ENCODE results near the gene ENOX1.

ENOX1 gene

DNA sequence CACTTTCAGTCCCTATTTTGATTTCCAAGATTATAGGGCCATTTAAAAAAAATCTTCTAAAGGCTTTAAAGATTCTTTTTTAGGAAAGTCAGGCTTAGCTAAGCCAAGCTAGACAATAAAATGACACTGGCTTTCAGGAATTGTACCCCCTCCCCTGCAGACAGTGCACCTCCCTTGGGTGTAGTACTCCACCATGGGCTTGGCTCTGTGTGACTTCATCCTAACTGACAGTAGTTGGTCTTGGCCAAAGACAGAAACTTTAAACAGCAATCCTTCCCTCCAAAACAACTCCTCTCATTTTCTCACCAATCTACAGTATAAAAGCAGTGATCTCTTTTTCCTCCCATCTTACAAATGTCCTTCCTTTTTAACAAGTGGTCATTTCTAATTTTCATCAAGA, 480.4 kb downstream of the ENOX1 start:
- H3K36me3 Mint-ChIP-seq (ENCODE audit: low read depth) = no peaks in the 10 kb centered on the region
- no peaks in the 10 kb centered on the region for H3K9me3 Mint-ChIP-seq
- H3K27ac Mint-ChIP-seq = peak overlapping the region in 2 of 3 experiments; percentile 29 to 41
- H3K27me3 Mint-ChIP-seq (ENCODE audit: low read depth) = peaks cover 1% of the 10 kb centered on the region
- H3K4me1 Mint-ChIP-seq = peaks cover 49% of the 10 kb centered on the region
- H3K4me3 Mint-ChIP-seq = no peak overlapping the region
- TF ChIP-seq, protein P1, sequence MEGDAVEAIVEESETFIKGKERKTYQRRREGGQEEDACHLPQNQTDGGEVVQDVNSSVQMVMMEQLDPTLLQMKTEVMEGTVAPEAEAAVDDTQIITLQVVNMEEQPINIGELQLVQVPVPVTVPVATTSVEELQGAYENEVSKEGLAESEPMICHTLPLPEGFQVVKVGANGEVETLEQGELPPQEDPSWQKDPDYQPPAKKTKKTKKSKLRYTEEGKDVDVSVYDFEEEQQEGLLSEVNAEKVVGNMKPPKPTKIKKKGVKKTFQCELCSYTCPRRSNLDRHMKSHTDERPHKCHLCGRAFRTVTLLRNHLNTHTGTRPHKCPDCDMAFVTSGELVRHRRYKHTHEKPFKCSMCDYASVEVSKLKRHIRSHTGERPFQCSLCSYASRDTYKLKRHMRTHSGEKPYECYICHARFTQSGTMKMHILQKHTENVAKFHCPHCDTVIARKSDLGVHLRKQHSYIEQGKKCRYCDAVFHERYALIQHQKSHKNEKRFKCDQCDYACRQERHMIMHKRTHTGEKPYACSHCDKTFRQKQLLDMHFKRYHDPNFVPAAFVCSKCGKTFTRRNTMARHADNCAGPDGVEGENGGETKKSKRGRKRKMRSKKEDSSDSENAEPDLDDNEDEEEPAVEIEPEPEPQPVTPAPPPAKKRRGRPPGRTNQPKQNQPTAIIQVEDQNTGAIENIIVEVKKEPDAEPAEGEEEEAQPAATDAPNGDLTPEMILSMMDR (IDR thresholded peaks at IDR 0.05; ENCODE audit: unreplicated experiment in 3 of 3) = no peak

DNA sequence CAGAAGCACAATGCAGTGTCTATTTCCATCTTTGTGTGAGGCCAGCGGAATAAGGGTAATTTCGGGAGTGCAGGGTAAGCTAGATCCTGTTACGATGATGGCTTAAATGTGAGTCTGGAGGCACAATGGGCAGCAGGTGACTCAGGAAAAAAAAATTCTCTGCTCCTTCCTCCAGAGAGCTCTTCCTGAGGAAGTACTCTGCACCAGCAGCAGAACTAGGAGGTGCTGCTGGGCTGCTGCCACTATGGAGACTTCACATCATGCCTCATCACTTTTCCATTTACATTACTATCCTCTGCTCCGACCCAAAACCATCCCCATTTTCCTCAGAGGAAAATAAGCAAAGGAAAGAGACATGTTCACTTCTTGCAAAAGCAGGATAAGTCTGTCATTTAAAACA, 481.4 kb downstream of the ENOX1 start:
- Mint-ChIP-seq H3K4me3 (no peak overlapping the region), H3K27ac (peak overlapping the region in 2 of 3 experiments; percentile 29 to 55), H3K36me3 (ENCODE audit: low read depth) (no peaks in the 10 kb centered on the region), H3K4me1 (peaks cover 58% of the 10 kb centered on the region), H3K27me3 (ENCODE audit: low read depth) (no peaks in the 10 kb centered on the region), H3K9me3 (no peaks in the 10 kb centered on the region)
- TF ChIP-seq, protein P1 (IDR thresholded peaks at IDR 0.05; ENCODE audit: unreplicated experiment in 3 of 3) = no peak

DNA sequence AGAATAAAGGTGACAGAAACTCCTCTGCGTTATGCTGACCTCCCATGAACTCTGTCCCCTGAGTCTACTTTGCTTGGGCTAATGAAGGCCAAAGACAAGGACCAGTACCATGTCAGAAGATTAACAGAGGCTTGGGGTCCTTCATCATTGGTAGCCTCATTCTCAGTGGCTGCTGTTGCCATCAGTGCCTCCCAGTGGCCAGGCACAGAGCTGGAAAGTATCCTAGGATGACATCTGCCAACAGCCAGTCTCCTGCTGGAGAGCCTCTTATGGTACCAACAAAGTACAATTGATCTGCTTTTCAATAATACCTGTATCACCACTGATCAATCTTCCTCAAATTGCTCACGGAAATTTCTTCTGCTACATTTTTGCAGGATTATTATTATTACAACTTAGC, 481.8 kb downstream of the ENOX1 start:
- H3K27ac Mint-ChIP-seq = peak overlapping the region in 1 of 3 experiments; percentile 55
- TF ChIP-seq, protein P1 (IDR thresholded peaks at IDR 0.05; ENCODE audit: unreplicated experiment in 3 of 3) = no peak
- no peaks in the 10 kb centered on the region for H3K9me3 Mint-ChIP-seq
- peaks cover 63% of the 10 kb centered on the region for H3K4me1 Mint-ChIP-seq
- H3K4me3 Mint-ChIP-seq = no peak overlapping the region
- no peaks in the 10 kb centered on the region for H3K27me3 Mint-ChIP-seq (ENCODE audit: low read depth)
- no peaks in the 10 kb centered on the region for H3K36me3 Mint-ChIP-seq (ENCODE audit: low read depth)

DNA sequence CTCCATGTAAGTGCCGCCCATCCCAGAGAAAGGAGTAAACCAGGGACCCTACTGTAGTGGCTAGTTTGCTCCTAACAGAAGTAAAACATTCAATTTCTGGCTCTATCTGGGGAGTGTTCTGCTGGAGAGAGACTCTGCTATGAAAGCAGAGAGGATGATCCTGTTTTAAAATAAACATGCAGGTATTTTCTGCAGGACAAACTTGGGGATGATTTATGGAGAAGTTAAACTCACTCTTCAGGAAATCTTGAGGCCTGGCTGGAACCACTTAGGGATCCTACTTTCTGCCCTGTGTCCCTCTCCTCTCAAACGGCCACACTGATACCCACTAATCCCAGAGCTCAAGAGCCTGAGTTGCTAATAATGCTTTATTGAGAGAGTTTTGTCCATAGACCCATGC, 482.3 kb downstream of the ENOX1 start:
- TF ChIP-seq, protein P1 (IDR thresholded peaks at IDR 0.05; ENCODE audit: unreplicated experiment in 3 of 3) = no peak
- Mint-ChIP-seq H3K36me3 (ENCODE audit: low read depth) (no peaks in the 10 kb centered on the region), H3K4me3 (no peak overlapping the region), H3K27ac (no peak overlapping the region), H3K4me1 (peaks cover 66% of the 10 kb centered on the region), H3K9me3 (no peaks in the 10 kb centered on the region), H3K27me3 (ENCODE audit: low read depth) (no peaks in the 10 kb centered on the region)

DNA sequence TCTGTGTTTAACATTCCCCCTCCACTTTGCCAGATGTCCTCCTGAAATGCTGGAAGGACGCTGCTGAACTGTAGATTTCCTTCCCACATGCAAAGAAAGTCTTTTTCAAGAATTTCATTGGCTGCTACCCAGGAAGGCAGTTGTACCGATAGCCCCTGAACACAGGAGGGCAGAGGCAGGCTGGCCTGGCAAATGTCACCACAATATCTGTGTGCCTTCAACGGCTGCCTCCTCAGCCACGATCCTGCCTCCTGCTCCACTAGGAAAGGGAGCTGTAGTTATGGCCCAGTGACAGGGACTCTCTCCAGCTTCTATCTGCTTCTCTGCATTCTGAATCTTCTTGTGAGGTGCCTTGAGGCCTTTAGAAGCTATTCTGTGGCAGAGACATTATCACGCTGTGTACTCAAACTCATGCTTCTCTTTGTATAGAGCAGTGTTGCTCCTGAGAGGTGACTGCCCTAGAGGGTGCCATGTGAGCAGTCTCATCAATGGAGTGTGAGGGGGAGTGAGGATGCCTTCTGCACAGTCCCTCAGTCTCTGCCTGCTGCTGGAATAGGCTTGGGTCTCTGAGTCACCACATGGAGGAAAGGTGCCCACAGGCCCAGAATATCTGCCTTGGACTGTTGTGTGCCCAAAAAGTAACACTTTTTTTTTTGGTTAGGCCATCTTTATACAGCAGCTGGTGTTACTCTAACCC, 483.6 kb downstream of the ENOX1 start:
- Mint-ChIP-seq H3K27me3 (ENCODE audit: low read depth) (no peaks in the 10 kb centered on the region), H3K4me1 (peaks cover 71% of the 10 kb centered on the region), H3K4me3 (no peak overlapping the region), H3K36me3 (ENCODE audit: low read depth) (no peaks in the 10 kb centered on the region), H3K27ac (peak overlapping the region; percentile 17 to 61 (median 58)), H3K9me3 (no peaks in the 10 kb centered on the region)
- TF ChIP-seq, protein P1 (IDR thresholded peaks at IDR 0.05; ENCODE audit: unreplicated experiment in 3 of 3) = peak; percentile 59 to 65 (median 62)
